HL-60 (cell line): Measurements from ENCODE around the gene CNST.

Experiments used
- CTCF ChIP-seq: IDR thresholded peaks from one replicate; pipeline ENCODE4 v1.5.1; 2011; ENCODE audit warnings: low read length, control low read depth, inconsistent platforms; ENCODE audit not compliant: insufficient read depth
- GABPA ChIP-seq: IDR thresholded peaks from 2 replicates; pipeline ENCODE4 v1.6.1; 2012; ENCODE audit warnings: low read depth
- POLR2AphosphoS5 ChIP-seq: IDR thresholded peaks from 2 replicates; pipeline ENCODE4 v1.6.1; 2012; ENCODE audit warnings: low read depth
- SPI1 ChIP-seq: IDR thresholded peaks from 2 replicates; pipeline ENCODE4 v1.6.1; 2012; ENCODE audit warnings: low read depth, mild to moderate bottlenecking, borderline replicate concordance

- TF ChIP-seq POLR2AphosphoS5 (no peak), CTCF (no peak), SPI1 (no peak), GABPA (no peak)
Measured at GRCh38 chr1:246695666-246696065, 129.4 kb downstream of the CNST start.
